ENCODE measurements around the gene EGFR.

The EGFR gene

DNA sequence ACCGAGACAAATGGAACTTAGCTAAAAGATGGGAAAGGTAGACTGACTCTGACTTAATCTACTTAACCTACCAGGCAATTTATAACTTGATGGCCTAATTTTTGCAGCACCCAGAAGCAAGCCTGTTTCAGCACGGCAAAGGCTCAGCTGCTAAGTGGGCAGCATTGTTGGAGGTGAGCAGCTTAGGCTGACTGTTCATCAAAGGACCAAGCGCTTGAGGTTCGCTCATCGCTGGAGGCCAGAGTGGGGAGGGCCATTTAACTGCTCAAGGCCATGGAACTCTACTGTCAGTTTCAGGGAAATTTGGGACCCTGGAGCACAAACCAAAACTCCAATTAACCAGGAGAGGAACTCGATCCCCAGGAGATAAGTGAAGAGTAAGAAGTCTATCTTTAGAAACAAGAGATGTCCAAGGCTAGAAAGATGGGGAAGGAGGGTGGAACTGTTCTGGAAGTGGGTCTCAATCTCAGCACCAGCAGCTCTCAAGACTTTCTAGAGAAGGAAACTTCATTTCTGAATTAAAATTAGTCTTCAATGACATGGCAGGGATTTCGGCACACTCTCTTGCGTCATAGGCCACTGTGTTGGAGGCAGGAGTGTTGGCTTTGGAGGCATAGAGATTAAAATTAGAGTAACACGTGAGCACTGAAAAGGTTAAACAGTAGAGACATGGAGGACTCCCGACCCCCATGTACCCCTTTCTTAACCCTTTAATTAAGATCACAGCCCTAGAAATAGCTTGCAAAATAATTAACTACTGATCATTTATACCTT, 43.1 kb downstream of the EGFR start:
- H3K36me3 ChIP-seq (ENCODE audit: control insufficient read depth, low read length), result no peaks in the 10 kb centered on the region
- no peak overlapping the region for H3K4me2 ChIP-seq (ENCODE audit: low read length)
- TF ChIP-seq, protein P1, sequence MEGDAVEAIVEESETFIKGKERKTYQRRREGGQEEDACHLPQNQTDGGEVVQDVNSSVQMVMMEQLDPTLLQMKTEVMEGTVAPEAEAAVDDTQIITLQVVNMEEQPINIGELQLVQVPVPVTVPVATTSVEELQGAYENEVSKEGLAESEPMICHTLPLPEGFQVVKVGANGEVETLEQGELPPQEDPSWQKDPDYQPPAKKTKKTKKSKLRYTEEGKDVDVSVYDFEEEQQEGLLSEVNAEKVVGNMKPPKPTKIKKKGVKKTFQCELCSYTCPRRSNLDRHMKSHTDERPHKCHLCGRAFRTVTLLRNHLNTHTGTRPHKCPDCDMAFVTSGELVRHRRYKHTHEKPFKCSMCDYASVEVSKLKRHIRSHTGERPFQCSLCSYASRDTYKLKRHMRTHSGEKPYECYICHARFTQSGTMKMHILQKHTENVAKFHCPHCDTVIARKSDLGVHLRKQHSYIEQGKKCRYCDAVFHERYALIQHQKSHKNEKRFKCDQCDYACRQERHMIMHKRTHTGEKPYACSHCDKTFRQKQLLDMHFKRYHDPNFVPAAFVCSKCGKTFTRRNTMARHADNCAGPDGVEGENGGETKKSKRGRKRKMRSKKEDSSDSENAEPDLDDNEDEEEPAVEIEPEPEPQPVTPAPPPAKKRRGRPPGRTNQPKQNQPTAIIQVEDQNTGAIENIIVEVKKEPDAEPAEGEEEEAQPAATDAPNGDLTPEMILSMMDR (IDR thresholded peaks at IDR 0.05; ENCODE audit: low read depth, low read length, poor library complexity, severe bottlenecking), result no peak
- no peak for TF ChIP-seq EZH2phosphoT487 (IDR thresholded peaks at IDR 0.05; ENCODE audit: borderline replicate concordance, low read length)
- H3K27ac ChIP-seq (ENCODE audit: low read depth, low read length), result no peak overlapping the region
- H3F3A ChIP-seq (ENCODE audit: control insufficient read depth, insufficient read depth), result no peaks in the 10 kb centered on the region
- peaks cover 8% of the 10 kb centered on the region; the same call in 1 of the 2 replicates for H3K27me3 ChIP-seq (ENCODE audit: control insufficient read depth, low read length)
- H3K79me2 ChIP-seq (ENCODE audit: control insufficient read depth, low read length), result no peaks in the 10 kb centered on the region
- H4K20me1 ChIP-seq (ENCODE audit: control insufficient read depth, insufficient read depth, low read depth, low read length), result no peaks in the 10 kb centered on the region
- H3K9me2 ChIP-seq (replicated peaks; ENCODE audit: control insufficient read depth, low read length), result no peaks in the 10 kb centered on the region
- H3K9me3 ChIP-seq (ENCODE audit: control insufficient read depth, insufficient read depth, low read length), result no peaks in the 10 kb centered on the region
- no peak overlapping the region for H3K4me3 ChIP-seq (ENCODE audit: low read length)
- H3K4me1 ChIP-seq (ENCODE audit: control insufficient read depth, low read length), result no peaks in the 10 kb centered on the region

DNA sequence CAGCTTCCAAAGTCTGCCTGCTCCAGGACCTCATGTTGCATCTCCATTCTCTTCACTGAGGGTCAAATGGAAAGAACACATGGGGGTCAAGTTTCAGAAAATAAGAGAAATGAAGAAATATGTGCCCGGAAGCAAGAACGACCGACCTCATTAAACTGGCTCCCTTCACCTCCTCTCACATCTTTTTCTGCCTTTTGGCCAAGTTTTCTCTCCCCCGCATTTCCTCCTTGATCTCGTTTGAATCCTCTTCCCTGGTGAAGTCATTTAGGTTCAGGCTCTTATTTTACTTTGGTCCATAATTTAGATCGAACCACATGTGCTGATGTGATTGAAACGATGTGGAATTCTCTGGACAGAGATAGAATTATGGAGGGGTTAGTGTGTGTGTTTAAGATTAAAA, 44.2 kb downstream of the EGFR start:
- H3K9me3 ChIP-seq (ENCODE audit: control insufficient read depth, insufficient read depth, low read length), result no peaks in the 10 kb centered on the region
- no peaks in the 10 kb centered on the region for H3K79me2 ChIP-seq (ENCODE audit: control insufficient read depth, low read length)
- no peaks in the 10 kb centered on the region for H3K9me2 ChIP-seq (replicated peaks; ENCODE audit: control insufficient read depth, low read length)
- no peak overlapping the region for H3K27ac ChIP-seq (ENCODE audit: low read depth, low read length)
- no peak overlapping the region for H3K4me3 ChIP-seq (ENCODE audit: low read length)
- no peaks in the 10 kb centered on the region for H3K36me3 ChIP-seq (ENCODE audit: control insufficient read depth, low read length)
- TF ChIP-seq EZH2phosphoT487 (IDR thresholded peaks at IDR 0.05; ENCODE audit: borderline replicate concordance, low read length), result no peak
- TF ChIP-seq, protein P1 (IDR thresholded peaks at IDR 0.05; ENCODE audit: low read depth, low read length, poor library complexity, severe bottlenecking), result no peak
- H4K20me1 ChIP-seq (ENCODE audit: control insufficient read depth, insufficient read depth, low read depth, low read length), result no peaks in the 10 kb centered on the region
- no peak overlapping the region for H3K4me2 ChIP-seq (ENCODE audit: low read length)
- H3K4me1 ChIP-seq (ENCODE audit: control insufficient read depth, low read length), result no peaks in the 10 kb centered on the region
- H3F3A ChIP-seq (ENCODE audit: control insufficient read depth, insufficient read depth), result no peaks in the 10 kb centered on the region
- peaks cover 8% of the 10 kb centered on the region; the same call in 1 of the 2 replicates for H3K27me3 ChIP-seq (ENCODE audit: control insufficient read depth, low read length)

DNA sequence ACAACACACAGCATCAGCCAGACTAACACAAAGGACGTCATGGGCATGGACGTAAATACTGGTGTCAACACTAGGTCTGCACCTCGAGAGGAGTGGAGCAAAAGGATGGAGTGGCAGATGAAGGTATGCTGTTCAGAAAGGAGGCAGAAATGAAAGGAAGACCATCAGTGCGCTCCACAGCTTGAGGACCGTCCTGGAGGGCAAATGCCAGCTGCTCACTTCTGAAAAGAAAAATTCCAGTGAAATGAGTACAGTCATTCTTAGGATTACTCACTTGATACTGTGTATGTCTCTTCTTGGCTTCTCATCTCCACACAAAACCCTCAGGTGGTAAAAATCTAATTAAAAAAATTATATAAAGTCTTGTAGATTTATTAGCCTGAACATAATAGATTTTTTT, 44.8 kb downstream of the EGFR start:
- H3K27ac ChIP-seq (ENCODE audit: low read depth, low read length), result no peak overlapping the region
- H3K79me2 ChIP-seq (ENCODE audit: control insufficient read depth, low read length), result no peaks in the 10 kb centered on the region

More for the DNA sequence above, 44.8 kb downstream of the EGFR start:
- Histone ChIP-seq H3K36me3 (ENCODE audit: control insufficient read depth, low read length) (no peaks in the 10 kb centered on the region), H3K4me3 (ENCODE audit: low read length) (no peak overlapping the region), H3K9me2 (replicated peaks; ENCODE audit: control insufficient read depth, low read length) (no peaks in the 10 kb centered on the region), H4K20me1 (ENCODE audit: control insufficient read depth, insufficient read depth, low read depth, low read length) (no peaks in the 10 kb centered on the region), H3K27me3 (ENCODE audit: control insufficient read depth, low read length) (peaks cover 8% of the 10 kb centered on the region; the same call in 1 of the 2 replicates), H3K4me1 (ENCODE audit: control insufficient read depth, low read length) (no peaks in the 10 kb centered on the region), H3F3A (ENCODE audit: control insufficient read depth, insufficient read depth) (no peaks in the 10 kb centered on the region), H3K4me2 (ENCODE audit: low read length) (no peak overlapping the region), H3K9me3 (ENCODE audit: control insufficient read depth, insufficient read depth, low read length) (no peaks in the 10 kb centered on the region)
- TF ChIP-seq, protein P1 (IDR thresholded peaks at IDR 0.05; ENCODE audit: low read depth, low read length, poor library complexity, severe bottlenecking), result no peak
